HEK293 (cell line): ENCODE results near the gene REC8.

Experiments
- CTCF ChIA-PET: fragments of 350-600 bp; formaldehyde crosslinking; extraction: SDS; loops from one replicate; lab custom pipeline; 2021; ENCODE audit warnings: antibody characterized with exemption; lab: Yijun Ruan, JAX
- POLR2A ChIA-PET: fragments of 300-600 bp; formaldehyde crosslinking; extraction: SDS; loops from one replicate; lab custom pipeline; 2020; ENCODE audit warnings: antibody characterized with exemption, inconsistent platforms; lab: Yijun Ruan, JAX
- H3K27ac ChIP-seq: fragments of 200-500 bp; sonication (Bioruptor generic); 2 replicates; pipeline ENCODE4 v1.5.1; 2014; ENCODE audit warnings: low read depth, low read length, control low read depth, inconsistent platforms; ENCODE audit errors: extremely low read depth
- H3K36me3 ChIP-seq, 2 experiments: fragments of 200-500 bp in 1 of 2; sonication (Bioruptor generic) in 1 of 2; 1 replicate in 1 of 2; 2 replicates in 1 of 2; pipeline ENCODE4 v1.5.1; 2014 to 2017; ENCODE audit warnings: inconsistent platforms in 2 of 2, low read length in 2 of 2; ENCODE audit not compliant: control insufficient read depth in 2 of 2, insufficient read depth in 1 of 2
- H3K4me1 ChIP-seq: fragments of 200-500 bp; sonication (Bioruptor generic); 2 replicates; pipeline ENCODE4 v1.5.1; 2014; ENCODE audit warnings: mild to moderate bottlenecking, low read length, inconsistent platforms; ENCODE audit not compliant: control insufficient read depth, insufficient read depth
- H3K4me3 ChIP-seq: 2 replicates; pipeline ENCODE4 v1.5.1; 2011; ENCODE audit warnings: low read depth, mild to moderate bottlenecking, control low read depth, low read length, moderate library complexity
- H3K9me3 ChIP-seq: fragments of 200-500 bp; sonication (Bioruptor generic); 2 replicates; pipeline ENCODE4 v1.5.1; 2014; ENCODE audit warnings: low read depth, low read length, inconsistent platforms; ENCODE audit not compliant: control insufficient read depth, insufficient read depth
- HOXD13 ChIP-seq: sonication (generic); formaldehyde crosslinking; IDR thresholded peaks from 2 replicates; pipeline ENCODE4 v1.8.0; 2022; ENCODE audit warnings: missing genetic modification reagents, borderline replicate concordance
- MZF1 ChIP-seq: fragments of 450-650 bp; formaldehyde crosslinking; IDR thresholded peaks from 2 replicates; pipeline ENCODE4 v1.5.1; 2017; ENCODE audit warnings: missing biosample characterization, missing genetic modification characterization, borderline replicate concordance
- OVOL3 ChIP-seq: fragments of 450-650 bp; formaldehyde crosslinking; IDR thresholded peaks from 2 replicates; pipeline ENCODE4 v1.5.1; 2016; ENCODE audit warnings: missing biosample characterization, missing genetic modification characterization
- ZBTB20 ChIP-seq: fragments of 450-650 bp; formaldehyde crosslinking; IDR thresholded peaks from 2 replicates; pipeline ENCODE4 v1.5.1; 2016; ENCODE audit warnings: missing biosample characterization, missing genetic modification characterization
- ZFHX2 ChIP-seq: fragments of 450-650 bp; formaldehyde crosslinking; conservative IDR thresholded peaks from 2 replicates; pipeline ENCODE4 v1.5.1; 2016; ENCODE audit warnings: missing biosample characterization, missing genetic modification characterization
- ZFP37 ChIP-seq: fragments of 450-650 bp; formaldehyde crosslinking; IDR thresholded peaks from 2 replicates; pipeline ENCODE4 v1.5.1; 2016; ENCODE audit warnings: missing biosample characterization, missing genetic modification characterization
- ZNF140 ChIP-seq: fragments of 450-650 bp; formaldehyde crosslinking; IDR thresholded peaks from 2 replicates; pipeline ENCODE4 v1.5.1; 2016; ENCODE audit warnings: missing biosample characterization, missing genetic modification characterization
- ZNF23 ChIP-seq: fragments of 450-650 bp; formaldehyde crosslinking; IDR thresholded peaks from 2 replicates; pipeline ENCODE4 v1.5.1; 2016; ENCODE audit warnings: missing biosample characterization, missing genetic modification characterization, borderline replicate concordance
- ZNF248 ChIP-seq: fragments of 450-650 bp; formaldehyde crosslinking; IDR thresholded peaks from 2 replicates; pipeline ENCODE4 v1.5.1; 2017; ENCODE audit warnings: missing biosample characterization, missing genetic modification characterization
- ZNF391 ChIP-seq: fragments of 450-650 bp; formaldehyde crosslinking; IDR thresholded peaks from 2 replicates; pipeline ENCODE4 v1.5.1; 2016; ENCODE audit warnings: low read depth, missing biosample characterization, missing genetic modification characterization, borderline replicate concordance
- ZNF501 ChIP-seq: fragments of 450-650 bp; formaldehyde crosslinking; IDR thresholded peaks from 2 replicates; pipeline ENCODE4 v1.5.1; 2016; ENCODE audit warnings: missing biosample characterization, missing genetic modification characterization
- ZNF76 ChIP-seq: fragments of 450-650 bp; formaldehyde crosslinking; IDR thresholded peaks from 2 replicates; pipeline ENCODE4; 2016; ENCODE audit warnings: low read depth, missing biosample characterization, missing genetic modification characterization, borderline replicate concordance
- ZSCAN16 ChIP-seq: fragments of 450-650 bp; formaldehyde crosslinking; IDR thresholded peaks from 2 replicates; pipeline ENCODE4 v1.5.1; 2016; ENCODE audit warnings: missing biosample characterization, missing genetic modification characterization
- TF ChIP-seq, protein P1 (sequence below): fragments of 450-650 bp; formaldehyde crosslinking; IDR thresholded peaks from 2 replicates; pipeline ENCODE4 v1.5.1; 2016; ENCODE audit warnings: missing biosample characterization, missing genetic modification characterization
- TF ChIP-seq, protein P2 (sequence below): fragments of 450-650 bp; formaldehyde crosslinking; IDR thresholded peaks from 2 replicates; pipeline ENCODE4 v1.5.1; 2016; ENCODE audit warnings: missing biosample characterization, missing genetic modification characterization
- TF ChIP-seq, protein P3 (sequence below): fragments of 450-650 bp; formaldehyde crosslinking; conservative IDR thresholded peaks from 2 replicates; pipeline ENCODE4 v1.5.1; 2016; ENCODE audit warnings: low read depth, missing biosample characterization, missing genetic modification characterization
- TF ChIP-seq, protein P4 (sequence below): fragments of 450-650 bp; formaldehyde crosslinking; optimal IDR thresholded peaks from 2 replicates; pipeline ENCODE3; 2016; ENCODE audit warnings: missing biosample characterization, mild to moderate bottlenecking, missing genetic modification characterization
- TF ChIP-seq, protein P5 (sequence below): sonication (generic); formaldehyde crosslinking; IDR thresholded peaks from 2 replicates; pipeline ENCODE4 v1.8.1; 2022; ENCODE audit warnings: mild to moderate bottlenecking, moderate library complexity, missing genetic modification reagents

The REC8 gene

DNA sequence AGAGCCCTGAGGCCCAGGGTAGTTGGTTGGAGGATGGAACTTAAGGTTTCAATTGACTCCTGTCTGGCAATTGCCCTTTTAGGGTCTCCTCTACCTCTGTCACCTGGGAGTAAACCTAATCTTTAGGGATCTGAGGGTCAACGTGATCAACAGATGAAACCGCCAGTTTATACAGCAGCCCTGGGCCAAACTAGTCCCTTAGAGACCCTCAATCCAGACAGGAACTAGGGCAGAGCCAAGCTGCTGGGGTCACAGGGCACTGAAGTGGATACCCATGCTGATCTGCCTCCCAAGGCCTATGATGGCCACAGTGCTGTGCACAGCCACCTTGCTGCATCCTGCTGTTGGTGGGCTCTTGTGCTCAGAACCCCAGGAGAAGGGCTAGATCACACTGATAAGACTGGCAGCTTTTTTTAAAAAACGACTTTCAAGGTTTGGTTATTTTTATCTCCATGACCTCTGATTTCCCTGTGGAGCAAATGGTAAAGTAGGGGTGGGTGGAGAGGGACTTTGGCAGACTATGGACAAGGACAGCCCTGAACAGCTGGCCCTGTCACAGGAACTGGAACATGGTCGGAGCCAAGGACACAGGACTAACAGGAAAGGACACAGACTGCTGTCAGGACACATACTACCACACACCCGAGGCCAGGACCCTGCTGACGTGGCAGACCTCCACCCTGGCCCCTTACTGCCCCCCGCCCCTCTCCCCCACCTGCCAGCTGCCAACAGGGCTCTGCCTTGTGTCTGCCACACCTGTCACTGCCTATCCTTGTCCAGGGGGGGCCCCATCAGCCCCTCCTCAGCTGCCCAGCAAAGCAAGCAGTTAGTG, 40.9 kb upstream of the REC8 start:
- Histone ChIP-seq H3K36me3 (no peaks in the 10 kb centered on the region), H3K4me3 (no peak overlapping the region), H3K27ac (no peak overlapping the region), H3K9me3 (no peaks in the 10 kb centered on the region)
- ChIA-PET CTCF (no interaction called here), POLR2A (no interaction called here)
- TF ChIP-seq ZSCAN16 (tag by site-specific recombination) (no peak), ZNF23 (tag by site-specific recombination) (no peak), ZFHX2 (tag by site-specific recombination) (no peak), ZNF391 (tag by site-specific recombination) (no peak), ZBTB20 (tag by site-specific recombination) (no peak), ZNF248 (no peak), ZNF140 (tag by site-specific recombination) (no peak), ZNF76 (no peak), ZFP37 (tag by site-specific recombination) (no peak), MZF1 (tag by site-specific recombination) (no peak), OVOL3 (no peak), ZNF501 (tag by site-specific recombination) (no peak), HOXD13 (CRISPR knock-in tag) (no peak)
- TF ChIP-seq, protein P1, sequence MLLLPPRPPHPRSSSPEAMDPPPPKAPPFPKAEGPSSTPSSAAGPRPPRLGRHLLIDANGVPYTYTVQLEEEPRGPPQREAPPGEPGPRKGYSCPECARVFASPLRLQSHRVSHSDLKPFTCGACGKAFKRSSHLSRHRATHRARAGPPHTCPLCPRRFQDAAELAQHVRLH (tag by site-specific recombination), result no peak
- TF ChIP-seq, protein P2, sequence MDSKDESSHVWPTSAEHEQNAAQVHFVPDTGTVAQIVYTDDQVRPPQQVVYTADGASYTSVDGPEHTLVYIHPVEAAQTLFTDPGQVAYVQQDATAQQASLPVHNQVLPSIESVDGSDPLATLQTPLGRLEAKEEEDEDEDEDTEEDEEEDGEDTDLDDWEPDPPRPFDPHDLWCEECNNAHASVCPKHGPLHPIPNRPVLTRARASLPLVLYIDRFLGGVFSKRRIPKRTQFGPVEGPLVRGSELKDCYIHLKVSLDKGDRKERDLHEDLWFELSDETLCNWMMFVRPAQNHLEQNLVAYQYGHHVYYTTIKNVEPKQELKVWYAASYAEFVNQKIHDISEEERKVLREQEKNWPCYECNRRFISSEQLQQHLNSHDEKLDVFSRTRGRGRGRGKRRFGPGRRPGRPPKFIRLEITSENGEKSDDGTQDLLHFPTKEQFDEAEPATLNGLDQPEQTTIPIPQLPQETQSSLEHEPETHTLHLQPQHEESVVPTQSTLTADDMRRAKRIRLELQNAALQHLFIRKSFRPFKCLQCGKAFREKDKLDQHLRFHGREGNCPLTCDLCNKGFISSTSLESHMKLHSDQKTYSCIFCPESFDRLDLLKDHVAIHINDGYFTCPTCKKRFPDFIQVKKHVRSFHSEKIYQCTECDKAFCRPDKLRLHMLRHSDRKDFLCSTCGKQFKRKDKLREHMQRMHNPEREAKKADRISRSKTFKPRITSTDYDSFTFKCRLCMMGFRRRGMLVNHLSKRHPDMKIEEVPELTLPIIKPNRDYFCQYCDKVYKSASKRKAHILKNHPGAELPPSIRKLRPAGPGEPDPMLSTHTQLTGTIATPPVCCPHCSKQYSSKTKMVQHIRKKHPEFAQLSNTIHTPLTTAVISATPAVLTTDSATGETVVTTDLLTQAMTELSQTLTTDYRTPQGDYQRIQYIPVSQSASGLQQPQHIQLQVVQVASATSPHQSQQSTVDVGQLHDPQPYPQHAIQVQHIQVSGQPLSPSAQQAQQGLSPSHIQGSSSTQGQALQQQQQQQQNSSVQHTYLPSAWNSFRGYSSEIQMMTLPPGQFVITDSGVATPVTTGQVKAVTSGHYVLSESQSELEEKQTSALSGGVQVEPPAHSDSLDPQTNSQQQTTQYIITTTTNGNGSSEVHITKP (tag by site-specific recombination), result no peak
- TF ChIP-seq, protein P3, sequence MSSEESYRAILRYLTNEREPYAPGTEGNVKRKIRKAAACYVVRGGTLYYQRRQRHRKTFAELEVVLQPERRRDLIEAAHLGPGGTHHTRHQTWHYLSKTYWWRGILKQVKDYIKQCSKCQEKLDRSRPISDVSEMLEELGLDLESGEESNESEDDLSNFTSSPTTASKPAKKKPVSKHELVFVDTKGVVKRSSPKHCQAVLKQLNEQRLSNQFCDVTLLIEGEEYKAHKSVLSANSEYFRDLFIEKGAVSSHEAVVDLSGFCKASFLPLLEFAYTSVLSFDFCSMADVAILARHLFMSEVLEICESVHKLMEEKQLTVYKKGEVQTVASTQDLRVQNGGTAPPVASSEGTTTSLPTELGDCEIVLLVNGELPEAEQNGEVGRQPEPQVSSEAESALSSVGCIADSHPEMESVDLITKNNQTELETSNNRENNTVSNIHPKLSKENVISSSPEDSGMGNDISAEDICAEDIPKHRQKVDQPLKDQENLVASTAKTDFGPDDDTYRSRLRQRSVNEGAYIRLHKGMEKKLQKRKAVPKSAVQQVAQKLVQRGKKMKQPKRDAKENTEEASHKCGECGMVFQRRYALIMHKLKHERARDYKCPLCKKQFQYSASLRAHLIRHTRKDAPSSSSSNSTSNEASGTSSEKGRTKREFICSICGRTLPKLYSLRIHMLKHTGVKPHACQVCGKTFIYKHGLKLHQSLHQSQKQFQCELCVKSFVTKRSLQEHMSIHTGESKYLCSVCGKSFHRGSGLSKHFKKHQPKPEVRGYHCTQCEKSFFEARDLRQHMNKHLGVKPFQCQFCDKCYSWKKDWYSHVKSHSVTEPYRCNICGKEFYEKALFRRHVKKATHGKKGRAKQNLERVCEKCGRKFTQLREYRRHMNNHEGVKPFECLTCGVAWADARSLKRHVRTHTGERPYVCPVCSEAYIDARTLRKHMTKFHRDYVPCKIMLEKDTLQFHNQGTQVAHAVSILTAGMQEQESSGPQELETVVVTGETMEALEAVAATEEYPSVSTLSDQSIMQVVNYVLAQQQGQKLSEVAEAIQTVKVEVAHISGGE (tag by site-specific recombination), result no peak
- TF ChIP-seq, protein P4, sequence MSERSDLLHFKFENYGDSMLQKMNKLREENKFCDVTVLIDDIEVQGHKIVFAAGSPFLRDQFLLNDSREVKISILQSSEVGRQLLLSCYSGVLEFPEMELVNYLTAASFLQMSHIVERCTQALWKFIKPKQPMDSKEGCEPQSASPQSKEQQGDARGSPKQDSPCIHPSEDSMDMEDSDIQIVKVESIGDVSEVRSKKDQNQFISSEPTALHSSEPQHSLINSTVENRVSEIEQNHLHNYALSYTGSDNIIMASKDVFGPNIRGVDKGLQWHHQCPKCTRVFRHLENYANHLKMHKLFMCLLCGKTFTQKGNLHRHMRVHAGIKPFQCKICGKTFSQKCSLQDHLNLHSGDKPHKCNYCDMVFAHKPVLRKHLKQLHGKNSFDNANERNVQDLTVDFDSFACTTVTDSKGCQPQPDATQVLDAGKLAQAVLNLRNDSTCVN, result no peak
- TF ChIP-seq, protein P5, sequence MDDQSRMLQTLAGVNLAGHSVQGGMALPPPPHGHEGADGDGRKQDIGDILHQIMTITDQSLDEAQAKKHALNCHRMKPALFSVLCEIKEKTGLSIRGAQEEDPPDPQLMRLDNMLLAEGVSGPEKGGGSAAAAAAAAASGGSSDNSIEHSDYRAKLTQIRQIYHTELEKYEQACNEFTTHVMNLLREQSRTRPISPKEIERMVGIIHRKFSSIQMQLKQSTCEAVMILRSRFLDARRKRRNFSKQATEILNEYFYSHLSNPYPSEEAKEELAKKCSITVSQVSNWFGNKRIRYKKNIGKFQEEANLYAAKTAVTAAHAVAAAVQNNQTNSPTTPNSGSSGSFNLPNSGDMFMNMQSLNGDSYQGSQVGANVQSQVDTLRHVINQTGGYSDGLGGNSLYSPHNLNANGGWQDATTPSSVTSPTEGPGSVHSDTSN (CRISPR knock-in tag), result no peak
- TF ChIP-seq, all 188 proteins: peak for 0
- H3K4me1 ChIP-seq, result no peaks in the 10 kb centered on the region
